Uterus (tissue), 4 donors: ENCODE results near the gene LIF. TPM values are rescaled to one million over a fixed set of nuclear protein-coding genes. Genes with fewer than 3 reads are reported as not detected.
"Not testable (repeated sequence)": the region's sequence is repeated elsewhere in the genome, so short reads cannot be mapped to it uniquely, and the experiment has no call there.

Source experiments
- DNase-seq, 2 donors: peaks; one replicate each; pipeline ENCODE4 v3.0.0-alpha.2; 2019 to 2020
- H3K27ac ChIP-seq, 2 donors: fragments of 200-600 bp; sonication (generic); 1 replicate in 1 of 2; 2 replicates in 1 of 2; pipeline ENCODE4 v1.5.1; 2016 to 2018
- H3K27me3 ChIP-seq, 2 donors: fragments of 200-600 bp; sonication (generic); one replicate each; pipeline ENCODE4 v1.5.1; 2018 to 2019; ENCODE audit warnings: control low read depth in 1 of 2
- H3K36me3 ChIP-seq, 2 donors: fragments of 200-600 bp; sonication (generic); one replicate each; pipeline ENCODE4 v1.5.1; 2019; ENCODE audit warnings: control low read depth in 1 of 2
- H3K4me1 ChIP-seq, 2 donors: fragments of 200-600 bp; sonication (generic); one replicate each; pipeline ENCODE4 v1.5.1; 2018 to 2019; ENCODE audit warnings: control low read depth in 1 of 2
- H3K4me3 ChIP-seq, 2 donors: fragments of 200-600 bp; sonication (generic); 1 replicate in 1 of 2; 2 replicates in 1 of 2; pipeline ENCODE4 v1.5.1; 2018 to 2019; ENCODE audit warnings: mild to moderate bottlenecking in 1 of 2
- H3K9me3 ChIP-seq, 2 donors: fragments of 200-600 bp; sonication (generic); one replicate each; pipeline ENCODE4 v1.5.1; 2019; ENCODE audit warnings: control low read depth in 1 of 2
- CTCF ChIP-seq, 4 experiments: fragments of 200-600 bp in 2 of 4; fragments of 450-650 bp in 2 of 4; sonication (generic) in 2 of 4; IDR thresholded peaks; one replicate each; pipeline ENCODE4 v1.5.1; 2016 to 2019; ENCODE audit warnings: antibody characterized with exemption in 4 of 4, mild to moderate bottlenecking in 2 of 4, moderate library complexity in 1 of 4
- POLR2A ChIP-seq, 2 donors: fragments of 450-650 bp; IDR thresholded peaks; one replicate each; pipeline ENCODE4 v1.6.1; 2016; ENCODE audit warnings: antibody characterized with exemption in 2 of 2, mild to moderate bottlenecking in 1 of 2, moderate library complexity in 1 of 2
- intact Hi-C: fragments of 100-400 bp; cut with DNase I; formaldehyde crosslinking; loops from one replicate; pipeline ENCODE4 v1.15.1; 2023; ENCODE audit warnings: low total_unique reads
- total RNA-seq, 4 donors: library from RNA; depleted of rRNA in 3 of 4; stranded (reverse); fragments of >200 nt in 3 of 4; gene quantifications; one replicate each; pipeline versions ENCODE4 v1.1.0 to v1.2.4, GENCODE V29; 2014 to 2023
- donor health status: DM: yes; HTN: yes; CAD: no.

LIF gene
- total RNA-seq, 4 donors from 2014 or later, result under 0.01 to 3.0 (median 1.5) TPM; not detected in 1

- DNase-seq, result no peak
- H3K9me3 ChIP-seq, result no peaks in the 10 kb centered on the region
- no peaks in the 10 kb centered on the region for H3K36me3 ChIP-seq
- H3K27ac ChIP-seq, result no peak overlapping the region
- no peak overlapping the region for H3K4me3 ChIP-seq
- intact Hi-C loops, result no loop called here
- no peaks in the 10 kb centered on the region for H3K27me3 ChIP-seq
- H3K4me1 ChIP-seq, result no peaks in the 10 kb centered on the region
- no peak for TF ChIP-seq POLR2A (IDR thresholded peaks at IDR 0.05)
- no peak for TF ChIP-seq CTCF (IDR thresholded peaks at IDR 0.05)
Measured at GRCh38 chr22:30219049-30219654, 27.4 kb downstream of the LIF start.

- Histone ChIP-seq H3K4me3 (no peak overlapping the region), H3K27me3 (no peaks in the 10 kb centered on the region), H3K36me3 (no peaks in the 10 kb centered on the region), H3K9me3 (no peaks in the 10 kb centered on the region), H3K27ac (no peak overlapping the region), H3K4me1 (no peaks in the 10 kb centered on the region)
- TF ChIP-seq CTCF (IDR thresholded peaks at IDR 0.05) (no peak), POLR2A (IDR thresholded peaks at IDR 0.05) (no peak)
- no peak for DNase-seq
- intact Hi-C loops, result no loop called here
Measured at GRCh38 chr22:30217698-30218560, 28.6 kb downstream of the LIF start.

- DNase-seq, result no peak
- intact Hi-C loops, result no loop called here
- H3K27me3 ChIP-seq, result no peaks in the 10 kb centered on the region
- H3K36me3 ChIP-seq, result no peaks in the 10 kb centered on the region
- H3K9me3 ChIP-seq, result no peaks in the 10 kb centered on the region
- no peak overlapping the region for H3K27ac ChIP-seq
- H3K4me1 ChIP-seq, result no peaks in the 10 kb centered on the region
- no peak overlapping the region for H3K4me3 ChIP-seq
- TF ChIP-seq POLR2A (IDR thresholded peaks at IDR 0.05), result no peak
- no peak for TF ChIP-seq CTCF (IDR thresholded peaks at IDR 0.05)
Measured at GRCh38 chr22:30216710-30217109, 29.8 kb downstream of the LIF start.

- H3K27me3 ChIP-seq, H3K9me3 ChIP-seq, H3K4me1 ChIP-seq, intact Hi-C loops, H3K27ac ChIP-seq, DNase-seq, H3K4me3 ChIP-seq, H3K36me3 ChIP-seq: not testable (repeated sequence)
Measured at GRCh38 chr22:30216272-30216671, 30.3 kb downstream of the LIF start.

GRCh38 chr22:30214703-30215407, 31.7 kb downstream of the LIF start:
- no peak for TF ChIP-seq CTCF (IDR thresholded peaks at IDR 0.05)
- no peak for TF ChIP-seq POLR2A (IDR thresholded peaks at IDR 0.05)
- no peak for DNase-seq
- intact Hi-C loops, result no loop called here
- Histone ChIP-seq H3K4me1 (no peaks in the 10 kb centered on the region), H3K4me3 (no peak overlapping the region), H3K27ac (no peak overlapping the region), H3K27me3 (no peaks in the 10 kb centered on the region), H3K36me3 (no peaks in the 10 kb centered on the region), H3K9me3 (no peaks in the 10 kb centered on the region)
